C4-2B (cell line): ENCODE data around the gene RIC3.
"Not testable (repeated sequence)": the region's sequence is repeated elsewhere in the genome, so short reads cannot be mapped to it uniquely, and the experiment has no call there.

Experiments
- CTCF ChIP-seq: fragments of 450-650 bp; conservative IDR thresholded peaks from 2 replicates; pipeline ENCODE4 v1.5.1; 2017; ENCODE audit warnings: mild to moderate bottlenecking
- ZFX ChIP-seq: fragments of 450-650 bp; IDR thresholded peaks from 2 replicates; pipeline ENCODE4 v1.6.1; 2017

DNA sequence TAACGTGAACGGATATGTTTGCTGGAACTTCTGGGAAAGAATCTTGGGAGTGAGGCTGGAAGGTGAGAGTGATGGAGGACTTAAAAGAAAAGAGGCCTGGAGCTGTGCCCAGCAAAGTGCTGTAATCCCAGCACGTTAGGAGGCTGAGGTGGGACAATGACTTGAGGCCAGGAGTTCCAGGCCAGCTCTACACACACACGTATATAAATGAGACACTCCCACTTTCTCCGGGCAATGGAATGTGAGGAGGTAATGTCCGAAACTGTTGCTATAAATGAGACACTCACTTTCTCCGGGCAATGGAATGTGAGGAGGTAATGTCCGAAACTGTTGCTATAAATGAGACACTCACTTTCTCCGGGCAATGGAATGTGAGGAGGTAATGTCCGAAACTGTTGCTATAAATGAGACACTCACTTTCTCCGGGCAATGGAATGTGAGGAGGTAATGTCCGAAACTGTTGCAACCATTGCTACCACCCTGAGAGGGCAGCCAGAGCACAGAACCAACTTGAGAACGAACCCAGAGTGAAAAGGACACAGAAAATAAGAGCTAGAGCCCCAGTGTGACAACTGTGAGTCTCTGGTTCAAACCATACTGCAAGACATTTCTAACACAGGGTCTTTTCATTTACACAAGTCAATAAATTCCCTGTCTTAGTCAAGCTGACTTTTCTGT is 7.1 kb downstream of the RIC3 start:
- not testable (repeated sequence) for TF ChIP-seq CTCF, ZFX
